Measurements from ENCODE around the gene GGT7. TPM values are rescaled to one million over a fixed set of nuclear protein-coding genes. Genes with fewer than 3 reads are reported as not detected.

The GGT7 gene
- total and polyA plus RNA-seq, 4 donors = 9.4 to 22.7 (median 12.5) TPM

DNA sequence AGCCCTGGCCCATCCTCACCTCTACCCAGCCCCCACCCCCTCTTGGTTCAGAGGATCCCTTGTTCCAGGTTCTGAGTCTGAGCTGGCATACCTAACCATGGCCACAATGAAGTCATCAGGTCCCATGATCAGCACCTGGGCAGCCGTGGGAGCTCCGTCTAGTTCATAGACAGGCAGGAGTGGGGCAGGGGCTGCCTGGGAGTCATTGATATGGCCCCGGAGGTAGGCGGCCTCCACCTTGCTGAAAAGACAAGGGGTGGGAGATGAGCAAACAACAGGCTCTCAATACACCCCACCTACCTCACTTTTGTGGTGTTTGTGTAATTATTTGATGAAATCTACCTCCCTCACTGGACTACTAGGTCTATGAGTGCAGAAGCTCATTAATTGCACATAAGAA, 20.4 kb downstream of the GGT7 start:
- H3K4me3 ChIP-seq = no peak overlapping the region
- TF ChIP-seq CTCF (IDR thresholded peaks at IDR 0.05; ENCODE audit: control extremely low read depth, extremely low read depth) = no peak
- no peaks in the 10 kb centered on the region for H3K9me3 ChIP-seq (ENCODE audit: control insufficient read depth in 4 of 4, insufficient read depth in 3 of 4, low read length in 3 of 4)
- no peaks in the 10 kb centered on the region for H3K27me3 ChIP-seq (ENCODE audit: control insufficient read depth in 3 of 3, insufficient read depth in 3 of 3, low read length in 2 of 3)
- ATAC-seq (ENCODE audit: insufficient read depth, low FRiP score) = no peak
- H3K27ac ChIP-seq (ENCODE audit: low read depth in 1 of 2, low read length in 1 of 2) = no peak overlapping the region
- DNase-seq = no peak
- H3K4me1 ChIP-seq (ENCODE audit: control insufficient read depth in 5 of 5, insufficient read depth in 5 of 5, low read length in 5 of 5) = no peaks in the 10 kb centered on the region
- 92 to 93% methylated on average over 4 of the region's 4 CpGs for WGBS, 2 donors
- H3K36me3 ChIP-seq (ENCODE audit: control insufficient read depth in 4 of 4, insufficient read depth in 4 of 4, low read length in 4 of 4) = peaks cover 8 to 21% (median 15%) of the 10 kb centered on the region in 4 donors
- H3K9ac ChIP-seq (ENCODE audit: insufficient read depth in 1 of 2, low read length in 2 of 2) = no peak overlapping the region

DNA sequence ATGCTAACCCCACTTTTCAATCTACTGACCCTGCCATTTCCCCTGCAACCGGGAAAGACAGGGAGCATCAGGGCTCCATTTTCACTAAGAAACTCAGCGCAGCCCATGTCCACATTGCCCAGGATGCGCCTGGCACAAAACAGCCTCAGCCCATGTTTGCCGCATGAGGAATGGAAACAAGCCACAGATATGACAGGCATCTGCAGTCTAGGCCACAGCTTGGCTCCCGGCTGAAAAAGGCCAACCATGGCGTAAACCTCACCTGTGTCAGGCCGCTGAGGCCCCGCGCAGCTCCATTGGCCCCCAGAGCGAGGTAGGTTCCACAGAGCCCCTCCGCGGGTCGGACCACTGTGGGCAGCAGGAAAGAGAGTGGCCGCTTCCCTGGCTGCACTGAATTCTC, 21.7 kb downstream of the GGT7 start:
- Histone ChIP-seq H3K36me3 (ENCODE audit: control insufficient read depth in 4 of 4, insufficient read depth in 4 of 4, low read length in 4 of 4) (peaks cover 8 to 19% (median 15%) of the 10 kb centered on the region in 4 donors), H3K4me3 (no peak overlapping the region), H3K4me1 (ENCODE audit: control insufficient read depth in 5 of 5, insufficient read depth in 5 of 5, low read length in 5 of 5) (no peaks in the 10 kb centered on the region), H3K9ac (ENCODE audit: insufficient read depth in 1 of 2, low read length in 2 of 2) (no peak overlapping the region), H3K27ac (ENCODE audit: low read depth in 1 of 2, low read length in 1 of 2) (no peak overlapping the region), H3K27me3 (ENCODE audit: control insufficient read depth in 3 of 3, insufficient read depth in 3 of 3, low read length in 2 of 3) (no peaks in the 10 kb centered on the region), H3K9me3 (ENCODE audit: control insufficient read depth in 4 of 4, insufficient read depth in 3 of 4, low read length in 3 of 4) (no peaks in the 10 kb centered on the region)
- no peak for ATAC-seq (ENCODE audit: insufficient read depth, low FRiP score)
- no peak for TF ChIP-seq CTCF (IDR thresholded peaks at IDR 0.05; ENCODE audit: control extremely low read depth, extremely low read depth)
- WGBS, 2 donors = 95 to 97% methylated on average over 14 of the region's 14 CpGs
- DNase-seq = no peak

- Histone ChIP-seq H3K9me3 (ENCODE audit: control insufficient read depth in 4 of 4, insufficient read depth in 3 of 4, low read length in 3 of 4) (no peaks in the 10 kb centered on the region), H3K9ac (ENCODE audit: insufficient read depth in 1 of 2, low read length in 2 of 2) (no peak overlapping the region), H3K4me3 (no peak overlapping the region), H3K36me3 (ENCODE audit: control insufficient read depth in 4 of 4, insufficient read depth in 4 of 4, low read length in 4 of 4) (peaks cover 8 to 19% (median 13%) of the 10 kb centered on the region in 4 donors), H3K4me1 (ENCODE audit: control insufficient read depth in 5 of 5, insufficient read depth in 5 of 5, low read length in 5 of 5) (no peaks in the 10 kb centered on the region), H3K27ac (ENCODE audit: low read depth in 1 of 2, low read length in 1 of 2) (no peak overlapping the region), H3K27me3 (ENCODE audit: control insufficient read depth in 3 of 3, insufficient read depth in 3 of 3, low read length in 2 of 3) (no peaks in the 10 kb centered on the region)
- DNase-seq (no peak), ATAC-seq (ENCODE audit: insufficient read depth, low FRiP score) (no peak)
- 85 to 90% methylated on average over 9 of the region's 9 CpGs for WGBS, 2 donors
- no peak for TF ChIP-seq CTCF (IDR thresholded peaks at IDR 0.05; ENCODE audit: control extremely low read depth, extremely low read depth)
These were observed 22.9 kb downstream of the GGT7 start for GRCh38 chr20:34849778-34850177.

- no peaks in the 10 kb centered on the region for H3K27me3 ChIP-seq (ENCODE audit: control insufficient read depth in 3 of 3, insufficient read depth in 3 of 3, low read length in 2 of 3)
- no peak for ATAC-seq (ENCODE audit: insufficient read depth, low FRiP score)
- TF ChIP-seq CTCF (IDR thresholded peaks at IDR 0.05; ENCODE audit: control extremely low read depth, extremely low read depth) = no peak
- no peak overlapping the region for H3K27ac ChIP-seq (ENCODE audit: low read depth in 1 of 2, low read length in 1 of 2)
- H3K4me1 ChIP-seq (ENCODE audit: control insufficient read depth in 5 of 5, insufficient read depth in 5 of 5, low read length in 5 of 5) = no peaks in the 10 kb centered on the region
- no peak overlapping the region for H3K9ac ChIP-seq (ENCODE audit: insufficient read depth in 1 of 2, low read length in 2 of 2)
- DNase-seq = no peak
- WGBS, 2 donors = 93 to 95% methylated on average over 5 of the region's 5 CpGs
- no peaks in the 10 kb centered on the region for H3K9me3 ChIP-seq (ENCODE audit: control insufficient read depth in 4 of 4, insufficient read depth in 3 of 4, low read length in 3 of 4)
- H3K4me3 ChIP-seq = no peak overlapping the region
- H3K36me3 ChIP-seq (ENCODE audit: control insufficient read depth in 4 of 4, insufficient read depth in 4 of 4, low read length in 4 of 4) = peaks cover 5 to 15% (median 12%) of the 10 kb centered on the region in 4 donors
These were observed 24.1 kb downstream of the GGT7 start for GRCh38 chr20:34848597-34848996.
